Measurements from ENCODE around the gene CNTLN. TPM values are rescaled to one million over a fixed set of nuclear protein-coding genes. Genes with fewer than 3 reads are reported as not detected.

CNTLN gene
- total and polyA plus RNA-seq, 2 experiments from 2014 or later = 17.7 to 21.8 TPM

- no peaks in the 10 kb centered on the region for H3K27me3 ChIP-seq (ENCODE audit: insufficient read depth)
- peaks cover 5% of the 10 kb centered on the region for H3K4me1 Mint-ChIP-seq
- H3F3A ChIP-seq (replicated peaks; ENCODE audit: low read depth) = no peaks in the 10 kb centered on the region
- no peak overlapping the region for H3K4me3 Mint-ChIP-seq
- no peaks in the 10 kb centered on the region for H3K9me3 Mint-ChIP-seq
- no peak overlapping the region for H3K4me2 ChIP-seq
- no peaks in the 10 kb centered on the region for H3K79me2 ChIP-seq (replicated peaks; ENCODE audit: insufficient read depth)
- no peaks in the 10 kb centered on the region for H3K36me3 ChIP-seq (ENCODE audit: insufficient read depth)
- ATAC-seq (no peak), DNase-seq (ENCODE audit: low spot score) (no peak)
- H4K20me1 ChIP-seq (replicated peaks; ENCODE audit: insufficient read depth) = no peaks in the 10 kb centered on the region
- H3K36me3 Mint-ChIP-seq (ENCODE audit: low read depth) = peaks cover 3% of the 10 kb centered on the region; the same call in 2 of the 3 replicates
- peaks cover 5% of the 10 kb centered on the region; the same call in 1 of the 2 replicates for H3K4me1 ChIP-seq (ENCODE audit: insufficient read depth)
- no peak overlapping the region for H3K27ac Mint-ChIP-seq
- no peaks in the 10 kb centered on the region for H3K9me2 ChIP-seq (ENCODE audit: insufficient read depth)
- peaks cover 5% of the 10 kb centered on the region for H3K27me3 Mint-ChIP-seq (ENCODE audit: insufficient read depth, low read depth, poor library complexity)
- no peak overlapping the region for H2AFZ ChIP-seq
- no peak overlapping the region for H3K4me3 ChIP-seq
- H3K27ac ChIP-seq (ENCODE audit: low read depth) = no peak overlapping the region
- TF ChIP-seq POLR2AphosphoS5 (IDR thresholded peaks at IDR 0.05; ENCODE audit: low read depth) = no peak
- TF ChIP-seq CREB1 (CRISPR knock-in tag; IDR thresholded peaks at IDR 0.05; ENCODE audit: low read depth) = no peak
- no peak for TF ChIP-seq EZH2phosphoT487 (IDR thresholded peaks at IDR 0.05; ENCODE audit: unreplicated experiment)
- TF ChIP-seq EZH2 (IDR thresholded peaks at IDR 0.05; ENCODE audit: low read depth, unreplicated experiment) = no peak
- TF ChIP-seq STAT1 (IDR thresholded peaks at IDR 0.05; ENCODE audit: unreplicated experiment) = no peak
- TF ChIP-seq ETS1 (IDR thresholded peaks at IDR 0.05) = no peak
- no peak for TF ChIP-seq CTCF (conservative IDR thresholded peaks at IDR 0.05; ENCODE audit: low read depth in 2 of 2)
- TF ChIP-seq ZNF462 (CRISPR knock-in tag; IDR thresholded peaks at IDR 0.05) = no peak
- TF ChIP-seq ZNF114 (CRISPR knock-in tag; IDR thresholded peaks at IDR 0.05) = no peak
- no peak for TF ChIP-seq NANOG (IDR thresholded peaks at IDR 0.05; ENCODE audit: borderline replicate concordance)
- no peak for TF ChIP-seq REST (IDR thresholded peaks at IDR 0.05; ENCODE audit: unreplicated experiment)
- TF ChIP-seq JUNB (IDR thresholded peaks at IDR 0.05; ENCODE audit: unreplicated experiment) = no peak
- no peak for TF ChIP-seq ZNF331 (CRISPR knock-in tag; IDR thresholded peaks at IDR 0.05; ENCODE audit: low read depth)
These were observed 101.3 kb downstream of the CNTLN start for GRCh38 chr9:17236147-17236546.
